Endodermal cell (in vitro differentiated cells): ENCODE data around the gene ROBO1. TPM values are rescaled to one million over a fixed set of nuclear protein-coding genes. Genes with fewer than 3 reads are reported as not detected.

Source experiments
- DNase-seq: peaks from one replicate; pipeline ENCODE4 v3.0.0-alpha.2; 2017
- H3K27ac ChIP-seq: 2 replicates; pipeline ENCODE4 v1.5.1; 2013; ENCODE audit warnings: mild to moderate bottlenecking, low read depth, low read length, moderate library complexity
- H3K27me3 ChIP-seq: 2 replicates; pipeline ENCODE4 v1.6.1; 2013; ENCODE audit warnings: mild to moderate bottlenecking, low read length, moderate library complexity; ENCODE audit not compliant: insufficient read depth, control insufficient read depth, poor library complexity, severe bottlenecking
- H3K36me3 ChIP-seq: 2 replicates; pipeline ENCODE4 v1.7.0; 2013; ENCODE audit warnings: mild to moderate bottlenecking, low read length, moderate library complexity; ENCODE audit not compliant: control insufficient read depth, insufficient read depth
- H3K4me1 ChIP-seq: one replicate; pipeline ENCODE4 v1.7.0; 2013; ENCODE audit warnings: low read length; ENCODE audit not compliant: control insufficient read depth, insufficient read depth
- H3K4me3 ChIP-seq: 2 replicates; pipeline ENCODE4 v1.5.1; 2013; ENCODE audit warnings: mild to moderate bottlenecking, low read length, moderate library complexity
- H3K9ac ChIP-seq: 2 replicates; pipeline ENCODE4 v1.6.1; 2013; ENCODE audit warnings: mild to moderate bottlenecking, low read length, moderate library complexity; ENCODE audit not compliant: poor library complexity, severe bottlenecking; ENCODE audit errors: extremely low read depth
- H3K9me3 ChIP-seq: 2 replicates; pipeline ENCODE4 v1.6.1; 2013; ENCODE audit warnings: mild to moderate bottlenecking, low read length, moderate library complexity; ENCODE audit not compliant: control insufficient read depth
- H3K27ac Mint-ChIP-seq: 2 replicates; pipeline ENCODE4 v1.8.0; 2020; ENCODE audit warnings: mixed read lengths
- H3K27me3 Mint-ChIP-seq: 2 replicates; pipeline ENCODE4 v1.8.0; 2021; ENCODE audit warnings: mild to moderate bottlenecking, mixed read lengths; ENCODE audit not compliant: insufficient read depth
- H3K36me3 Mint-ChIP-seq: 2 replicates; pipeline ENCODE4 v1.8.0; 2020; ENCODE audit warnings: low read depth, mixed read lengths
- H3K4me1 Mint-ChIP-seq: 2 replicates; pipeline ENCODE4 v1.8.0; 2020; ENCODE audit warnings: mixed read lengths
- H3K4me3 Mint-ChIP-seq: 2 replicates; pipeline ENCODE4 v1.8.0; 2020; ENCODE audit warnings: mild to moderate bottlenecking, moderate library complexity, mixed read lengths
- H3K9me3 Mint-ChIP-seq: 2 replicates; pipeline ENCODE4 v1.8.0; 2020; ENCODE audit warnings: mild to moderate bottlenecking, mixed read lengths
- WGBS, 2 experiments: methylation state at CpG; one replicate each; pipeline versions ENCODE4 v1.1.5 to v1.1.7; 2013; ENCODE audit warnings: missing lambda C conversion rate in 2 of 2, mixed read lengths in 1 of 2; ENCODE audit not compliant: insufficient coverage in 1 of 2, insufficient read length in 1 of 2; 5-methylcytosine and 5-hydroxymethylcytosine counted together
- total RNA-seq, 2 donors: library from RNA; stranded (reverse); fragmentation: NEBNext Ultra II Directional in 1 of 2; extraction: Animal tissue kit (Norgen Biotek cat#: 25700) in 1 of 2; gene quantifications; 2 replicates in 1 of 2; 3 replicates in 1 of 2; pipeline ENCODE4 v1.2.1, GENCODE V29; 2021
- TF ChIP-seq, protein P1 (sequence below): fragments of 200-600 bp; sonication (generic); conservative IDR thresholded peaks from 2 replicates; pipeline ENCODE4 v1.5.0; 2021; ENCODE audit warnings: antibody characterized with exemption, mild to moderate bottlenecking

The ROBO1 gene
- total RNA-seq, 2 donors from 2014 or later, result 74.8 to 75.9 TPM

- Histone ChIP-seq H3K9ac (no peak overlapping the region), H3K9me3 (no peaks in the 10 kb centered on the region), H3K27ac (peak overlapping the region; percentile 12), H3K4me3 (no peak overlapping the region), H3K36me3 (no peaks in the 10 kb centered on the region), H3K27me3 (no peaks in the 10 kb centered on the region), H3K4me1 (peaks cover 7% of the 10 kb centered on the region)
- H3K27ac Mint-ChIP-seq, result no peak overlapping the region
- no peaks in the 10 kb centered on the region for H3K9me3 Mint-ChIP-seq
- no peaks in the 10 kb centered on the region for H3K36me3 Mint-ChIP-seq
- no peaks in the 10 kb centered on the region for H3K27me3 Mint-ChIP-seq
- H3K4me3 Mint-ChIP-seq, result no peak overlapping the region
- no peak for DNase-seq
- peaks cover 30% of the 10 kb centered on the region for H3K4me1 Mint-ChIP-seq
- TF ChIP-seq, protein P1, sequence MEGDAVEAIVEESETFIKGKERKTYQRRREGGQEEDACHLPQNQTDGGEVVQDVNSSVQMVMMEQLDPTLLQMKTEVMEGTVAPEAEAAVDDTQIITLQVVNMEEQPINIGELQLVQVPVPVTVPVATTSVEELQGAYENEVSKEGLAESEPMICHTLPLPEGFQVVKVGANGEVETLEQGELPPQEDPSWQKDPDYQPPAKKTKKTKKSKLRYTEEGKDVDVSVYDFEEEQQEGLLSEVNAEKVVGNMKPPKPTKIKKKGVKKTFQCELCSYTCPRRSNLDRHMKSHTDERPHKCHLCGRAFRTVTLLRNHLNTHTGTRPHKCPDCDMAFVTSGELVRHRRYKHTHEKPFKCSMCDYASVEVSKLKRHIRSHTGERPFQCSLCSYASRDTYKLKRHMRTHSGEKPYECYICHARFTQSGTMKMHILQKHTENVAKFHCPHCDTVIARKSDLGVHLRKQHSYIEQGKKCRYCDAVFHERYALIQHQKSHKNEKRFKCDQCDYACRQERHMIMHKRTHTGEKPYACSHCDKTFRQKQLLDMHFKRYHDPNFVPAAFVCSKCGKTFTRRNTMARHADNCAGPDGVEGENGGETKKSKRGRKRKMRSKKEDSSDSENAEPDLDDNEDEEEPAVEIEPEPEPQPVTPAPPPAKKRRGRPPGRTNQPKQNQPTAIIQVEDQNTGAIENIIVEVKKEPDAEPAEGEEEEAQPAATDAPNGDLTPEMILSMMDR, result no peak
- 95 to 100% methylated on average over 1 to 3 of the region's 3 CpGs for WGBS, 2 experiments
Observed at GRCh38 chr3:78870484-78870883, 897.3 kb downstream of the ROBO1 start.

- no peaks in the 10 kb centered on the region for H3K9me3 ChIP-seq
- H3K9ac ChIP-seq, result no peak overlapping the region
- H3K4me1 ChIP-seq, result peaks cover 7% of the 10 kb centered on the region
- Mint-ChIP-seq H3K4me3 (no peak overlapping the region), H3K27me3 (no peaks in the 10 kb centered on the region), H3K27ac (no peak overlapping the region), H3K4me1 (peaks cover 31% of the 10 kb centered on the region), H3K36me3 (no peaks in the 10 kb centered on the region), H3K9me3 (no peaks in the 10 kb centered on the region)
- no peaks in the 10 kb centered on the region for H3K36me3 ChIP-seq
- H3K4me3 ChIP-seq, result no peak overlapping the region
- TF ChIP-seq, protein P1, result no peak
- H3K27ac ChIP-seq, result no peak overlapping the region
- 86% methylated on average over 1 of the region's 1 CpG; no CpG with 5 or more reads in 1 of the 2 experiments for WGBS, 2 experiments
- DNase-seq, result no peak
- no peaks in the 10 kb centered on the region for H3K27me3 ChIP-seq
Observed at GRCh38 chr3:78868570-78868969, 899.2 kb downstream of the ROBO1 start.

GRCh38 chr3:78867409-78868372 is 900.1 kb downstream of the ROBO1 start:
- H3K9me3 Mint-ChIP-seq, result no peaks in the 10 kb centered on the region
- no peak for DNase-seq
- 92 to 94% methylated on average over 2 to 4 of the region's 7 CpGs for WGBS, 2 experiments
- no peaks in the 10 kb centered on the region for H3K36me3 ChIP-seq
- no peak overlapping the region for H3K4me3 ChIP-seq
- H3K4me1 Mint-ChIP-seq, result peaks cover 33% of the 10 kb centered on the region
- H3K36me3 Mint-ChIP-seq, result no peaks in the 10 kb centered on the region
- peak overlapping the region; percentile 79 for H3K27ac ChIP-seq
- no peaks in the 10 kb centered on the region for H3K9me3 ChIP-seq
- TF ChIP-seq, protein P1, result no peak
- H3K27me3 ChIP-seq, result no peaks in the 10 kb centered on the region
- H3K27ac Mint-ChIP-seq, result no peak overlapping the region
- no peak overlapping the region for H3K4me3 Mint-ChIP-seq
- H3K4me1 ChIP-seq, result peaks cover 5% of the 10 kb centered on the region
- no peak overlapping the region for H3K9ac ChIP-seq
- no peaks in the 10 kb centered on the region for H3K27me3 Mint-ChIP-seq
